Right forelimb (tissue), 1 donor: ENCODE results near the gene PEX7.
"Not testable (repeated sequence)": the region's sequence is repeated elsewhere in the genome, so short reads cannot be mapped to it uniquely, and the experiment has no call there.

Experiments
- DNase-seq: peaks from one replicate; pipeline ENCODE4 v3.0.0-alpha.2; 2018

The PEX7 gene

DNA sequence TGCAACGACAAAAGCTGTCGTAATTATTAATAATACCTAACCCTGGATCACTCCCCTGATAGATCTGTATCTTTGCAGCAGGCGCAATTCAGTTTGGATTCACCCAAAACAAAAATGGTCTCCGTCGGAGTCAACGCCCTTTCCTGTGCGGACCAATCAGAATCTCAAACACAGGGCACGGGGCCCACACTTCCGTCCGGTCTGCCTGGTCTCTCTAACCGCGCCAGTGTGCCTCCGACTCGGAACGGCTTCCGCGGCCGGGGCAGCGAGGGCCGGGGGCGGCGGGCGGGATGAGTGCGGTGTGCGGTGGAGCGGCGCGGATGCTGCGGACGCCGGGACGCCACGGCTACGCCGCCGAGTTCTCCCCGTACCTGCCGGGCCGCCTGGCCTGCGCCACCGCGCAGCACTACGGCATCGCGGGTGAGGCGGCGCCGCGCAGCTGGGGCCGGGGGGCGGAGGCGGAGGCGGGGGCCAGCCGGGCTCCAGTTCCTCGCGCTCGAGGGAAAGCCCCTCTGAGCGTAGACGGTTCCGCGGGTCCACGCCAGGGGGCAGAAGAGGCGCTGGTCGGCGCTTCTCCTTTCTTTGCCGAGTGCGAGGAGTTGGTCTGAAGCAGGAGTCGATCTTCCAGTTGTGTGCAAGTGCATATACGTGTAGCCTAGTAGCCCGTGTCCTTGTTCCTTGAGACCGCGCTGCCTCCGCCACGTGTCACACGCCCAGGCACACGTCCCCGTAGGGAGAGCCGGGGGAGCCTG, at the start of gene PEX7:
PEX7 (plus strand) TSS at position 217 of the 752 bp plus-strand sequence; CDS start at position 291, 74 bp downstream.
- DNase-seq = peak; percentile 96

- no peak for DNase-seq
Measured at GRCh38 chr6:136772685-136773472, 49.5 kb upstream of the PEX7 start.

DNA sequence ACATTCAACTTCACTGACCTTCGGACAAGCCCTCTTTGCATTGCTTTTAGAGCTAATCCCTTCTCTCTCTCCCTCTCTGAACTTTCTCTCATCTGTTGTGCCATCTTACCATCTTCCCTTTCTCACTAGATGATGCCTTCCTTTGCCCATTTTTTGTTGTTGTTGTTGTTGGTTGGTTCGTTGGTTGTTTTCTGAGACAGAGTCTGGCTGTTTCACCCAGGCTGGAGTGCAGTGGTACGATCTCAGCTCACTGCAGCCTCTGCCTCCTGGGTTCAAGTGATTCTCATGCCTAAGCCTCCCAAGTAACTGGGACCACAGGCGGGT, 49.0 kb upstream of the PEX7 start:
- DNase-seq = no peak

DNA sequence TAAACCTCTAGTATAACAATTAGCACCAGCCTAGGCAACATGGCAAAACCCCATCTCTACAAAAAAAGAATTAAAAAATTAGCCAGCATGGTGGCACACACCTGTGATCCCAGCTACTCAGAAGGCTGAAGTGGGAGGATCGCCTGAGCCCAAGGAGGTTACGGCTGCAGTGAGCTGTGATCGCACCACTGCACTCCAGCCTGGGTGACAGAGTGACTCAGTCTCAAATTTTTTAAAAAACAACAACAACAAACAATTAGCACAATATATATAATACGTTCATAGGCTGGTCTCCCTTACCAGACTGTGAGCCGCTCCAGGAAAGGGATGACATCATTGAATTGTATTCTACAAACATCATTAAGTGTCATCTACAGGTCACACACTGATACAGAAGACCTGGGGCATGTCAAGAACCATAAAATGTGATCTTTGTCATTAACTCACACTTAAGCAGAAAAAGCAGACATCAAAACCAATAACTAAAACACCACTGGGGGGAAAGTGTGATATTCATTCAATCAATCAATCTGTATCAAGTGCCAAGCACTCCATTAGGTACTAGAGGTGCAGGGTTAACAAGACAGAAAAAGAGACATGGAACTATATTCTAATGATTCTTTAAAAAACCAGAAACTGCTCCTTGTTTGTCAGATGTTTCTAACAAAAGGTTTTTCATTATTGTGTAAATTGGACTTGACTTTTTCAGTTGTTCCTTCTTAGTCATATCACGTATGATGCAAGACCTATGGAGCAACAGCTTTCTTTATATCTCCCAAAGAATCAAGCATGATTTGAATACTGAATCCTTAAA, 48.0 kb upstream of the PEX7 start:
- DNase-seq = no peak

DNA sequence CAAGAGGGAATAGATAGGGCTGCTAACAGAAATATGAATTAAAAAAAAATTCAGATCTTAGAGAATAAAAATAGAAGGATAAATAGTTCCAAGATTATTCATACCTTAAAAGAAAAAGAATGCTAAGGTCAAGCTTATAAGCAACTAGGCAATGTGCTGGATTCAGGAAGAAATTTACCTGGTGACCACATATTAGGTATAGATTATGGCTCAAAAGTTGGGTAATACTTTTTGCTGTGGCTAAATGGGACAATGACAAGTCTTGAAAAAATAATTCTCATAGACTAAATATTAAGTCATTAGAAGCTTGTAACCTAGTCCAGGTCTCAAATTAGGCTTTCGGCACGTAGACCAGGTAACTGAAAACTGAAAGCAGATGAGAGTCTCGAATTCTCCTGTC, 47.3 kb upstream of the PEX7 start:
- DNase-seq = no peak

- DNase-seq = no peak
Measured at GRCh38 chr6:136775548-136775947, 46.8 kb upstream of the PEX7 start.

GRCh38 chr6:136777651-136778050, 44.7 kb upstream of the PEX7 start:
- DNase-seq = no peak

DNA sequence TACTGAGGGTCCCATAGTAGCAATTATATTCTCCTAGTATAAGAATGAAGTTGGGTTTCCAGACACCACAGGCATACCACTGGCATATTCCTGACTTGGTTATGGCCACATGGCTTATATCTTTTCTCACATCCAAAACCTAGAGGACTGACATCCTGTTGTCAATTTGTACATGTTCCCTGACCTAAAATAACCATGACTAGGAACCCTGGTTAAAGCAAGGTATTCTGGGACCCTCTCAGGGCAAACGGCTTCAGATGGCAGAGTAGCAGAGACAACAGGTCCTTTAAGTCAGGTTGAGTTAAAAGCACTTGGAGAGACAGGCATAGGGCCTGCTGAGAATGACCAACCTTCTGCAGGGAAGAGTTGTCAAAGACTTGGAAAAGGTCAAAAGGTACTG, 42.7 kb upstream of the PEX7 start:
- no peak for DNase-seq

DNA sequence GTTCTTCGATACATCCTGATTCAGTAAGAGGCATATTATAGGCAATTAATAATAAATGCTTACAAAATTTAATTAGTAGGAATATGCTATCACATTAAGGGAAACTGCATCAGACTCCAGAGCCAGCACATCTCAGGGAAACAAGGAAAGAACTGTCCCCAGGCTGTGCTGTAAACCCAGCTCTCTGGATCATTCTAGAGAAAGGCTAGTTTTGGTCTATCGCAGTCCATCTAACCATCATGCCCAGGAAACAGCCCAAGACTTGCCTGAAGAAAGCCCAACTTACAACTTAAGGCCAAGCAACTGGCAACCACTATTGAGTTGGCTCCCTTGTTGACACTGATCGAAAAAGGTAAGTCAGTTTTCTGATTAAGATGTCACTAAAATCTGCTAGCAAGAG, 41.4 kb upstream of the PEX7 start:
- DNase-seq = no peak

DNA sequence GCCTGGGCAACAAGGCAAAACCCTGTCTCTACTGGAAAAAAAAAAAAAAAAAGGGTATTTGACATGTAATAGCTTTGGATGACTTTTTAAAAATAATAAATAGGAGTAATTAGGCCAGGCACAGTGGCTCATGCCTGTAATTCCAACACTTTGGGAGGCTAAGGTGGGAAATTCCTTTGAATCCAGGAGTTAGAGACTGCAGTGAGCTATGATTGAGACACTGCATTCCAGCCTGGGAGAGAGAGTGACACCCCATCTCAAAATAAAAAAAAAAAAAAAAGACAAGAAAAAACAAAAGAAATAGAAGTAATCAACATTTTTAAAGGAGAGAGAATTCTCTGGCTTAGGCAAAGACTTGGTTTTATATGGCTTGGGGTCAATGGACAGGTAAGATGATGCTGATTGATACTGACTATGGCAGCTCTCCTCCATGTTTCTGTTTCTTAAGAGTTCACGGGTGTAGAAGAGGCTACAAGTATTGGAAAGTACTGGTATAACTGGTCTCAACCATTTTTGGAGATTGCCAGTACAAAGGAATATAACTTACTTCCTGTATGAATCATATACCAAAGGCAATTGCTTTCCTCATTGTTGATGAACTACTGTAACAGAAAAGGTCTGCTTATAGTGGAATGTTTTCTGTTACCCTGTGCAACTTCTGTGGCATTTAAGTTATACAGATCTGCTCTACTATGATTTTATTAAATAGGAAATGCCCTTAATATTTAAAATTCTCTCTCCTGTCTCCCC, 40.2 kb upstream of the PEX7 start:
- no peak for DNase-seq

DNA sequence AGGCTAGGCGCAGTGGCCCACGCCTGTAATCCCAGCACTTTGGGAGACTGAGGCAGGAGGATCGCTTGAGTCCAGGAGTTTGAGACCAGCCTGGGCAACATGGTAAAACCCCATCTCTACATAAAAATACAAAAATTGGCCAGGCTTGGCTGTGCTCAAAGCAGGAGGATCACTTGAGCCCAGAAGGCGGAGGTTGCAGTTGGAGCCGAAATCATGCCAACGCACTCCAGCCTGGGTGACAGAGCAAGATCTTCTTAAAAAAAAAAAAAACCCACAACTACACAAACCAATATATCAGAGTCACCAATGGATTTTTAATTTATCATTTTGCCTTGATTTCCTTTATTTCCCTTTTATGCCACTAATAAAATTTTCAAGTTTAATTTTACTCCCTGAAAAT, 39.4 kb upstream of the PEX7 start:
- DNase-seq = no peak

GRCh38 chr6:136783495-136784270, 38.7 kb upstream of the PEX7 start:
- no peak for DNase-seq

GRCh38 chr6:136784271-136784664, 38.1 kb upstream of the PEX7 start:
- no peak for DNase-seq

DNA sequence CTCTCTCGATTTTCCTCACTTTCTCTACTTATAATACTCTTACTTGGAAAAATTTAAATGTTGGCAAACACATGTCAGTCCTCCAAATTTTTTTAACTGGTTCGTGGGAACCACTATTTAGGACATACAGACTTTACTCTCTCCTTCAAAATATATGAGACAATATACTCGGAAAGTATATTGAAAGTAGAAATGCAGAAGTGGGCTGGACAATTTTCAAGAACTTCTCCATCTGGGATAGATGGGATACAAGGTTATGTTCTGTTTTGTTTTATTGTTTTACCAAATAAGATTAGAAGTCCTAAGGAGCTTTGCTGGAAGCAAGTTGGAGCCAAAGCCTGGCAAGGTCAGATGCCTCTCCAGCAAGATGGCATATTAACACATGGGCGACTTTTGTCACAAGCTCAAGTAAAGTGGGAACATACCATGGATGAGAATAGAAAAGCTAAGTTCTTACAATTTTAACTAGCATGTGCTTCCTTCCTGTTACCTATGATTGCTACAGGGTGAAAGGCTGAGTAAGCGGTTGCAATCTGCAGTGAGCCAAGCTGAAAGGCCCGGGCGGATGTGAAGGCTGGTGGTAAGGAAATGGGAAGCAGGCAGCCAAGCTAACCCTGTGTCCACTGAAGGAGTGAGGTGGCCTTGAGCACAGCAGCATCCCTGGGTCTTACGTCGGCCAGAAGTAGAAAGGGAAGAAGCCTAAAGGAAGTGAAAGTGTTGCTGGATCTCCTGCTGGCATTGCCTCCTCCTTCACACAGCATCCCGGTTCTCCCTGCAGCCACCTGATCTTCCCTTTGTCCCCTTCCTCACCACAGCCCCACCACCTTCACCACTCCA, 37.3 kb upstream of the PEX7 start:
- DNase-seq = no peak

DNA sequence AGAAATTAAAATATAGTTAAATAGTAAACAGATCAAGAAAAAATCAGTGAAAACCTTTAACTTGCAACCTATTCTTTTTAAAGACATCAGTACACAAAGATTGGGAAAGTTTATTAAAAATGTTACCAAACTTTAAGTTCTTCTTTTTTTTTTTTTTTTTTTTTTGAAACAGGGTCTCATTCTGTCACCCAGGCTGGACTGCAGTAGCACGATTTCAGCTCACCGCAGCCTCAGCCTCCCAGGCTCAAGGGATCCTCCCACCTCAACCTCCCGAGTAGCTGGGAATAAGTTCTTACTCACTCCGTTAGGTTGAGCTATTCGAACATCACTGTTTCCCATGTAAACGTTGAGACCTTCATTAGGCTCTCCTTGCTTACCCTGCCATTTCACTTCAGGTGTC, 35.7 kb upstream of the PEX7 start:
- no peak for DNase-seq

GRCh38 chr6:136787726-136788068, 34.7 kb upstream of the PEX7 start:
- no peak for DNase-seq

DNA sequence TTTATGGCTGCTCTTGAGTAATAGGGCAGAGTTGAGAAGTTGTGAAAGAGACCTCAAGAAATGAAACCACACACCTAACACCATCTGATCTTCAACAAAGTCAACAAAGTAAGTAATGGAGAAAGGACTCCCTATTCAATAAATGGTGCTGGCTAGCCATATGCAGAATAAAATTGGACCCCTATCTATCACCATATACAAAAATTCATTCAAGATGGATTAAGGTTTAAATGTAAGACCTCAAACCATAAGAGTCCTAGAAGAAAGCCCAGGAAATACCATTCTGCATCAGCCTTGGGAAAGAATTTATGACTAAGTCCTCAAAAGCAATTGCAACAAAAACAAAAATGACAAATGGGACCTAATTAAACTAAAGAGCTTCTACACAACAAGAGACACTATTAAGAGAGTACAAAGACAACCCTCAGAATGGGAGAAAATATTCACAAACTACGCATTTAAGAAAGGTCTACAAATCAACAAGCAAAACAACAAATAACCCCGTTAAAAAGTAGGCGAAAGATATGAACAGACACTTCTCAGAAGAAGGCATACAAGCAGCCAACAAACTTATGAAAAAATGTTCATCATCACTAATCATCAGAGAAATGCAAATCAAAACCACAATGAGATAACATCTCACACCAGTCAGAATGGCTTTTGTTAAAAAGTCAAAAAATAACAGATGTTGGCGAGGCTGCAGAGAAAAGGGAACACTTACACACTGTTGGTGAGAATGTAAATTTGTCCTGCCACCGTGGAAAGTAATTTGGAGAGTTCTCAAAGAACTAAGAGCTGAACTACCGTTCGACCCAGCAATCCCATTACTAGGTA, 34.1 kb upstream of the PEX7 start:
- DNase-seq = no peak

GRCh38 chr6:136789440-136789839, 33.0 kb upstream of the PEX7 start:
- DNase-seq = not testable (repeated sequence)

DNA sequence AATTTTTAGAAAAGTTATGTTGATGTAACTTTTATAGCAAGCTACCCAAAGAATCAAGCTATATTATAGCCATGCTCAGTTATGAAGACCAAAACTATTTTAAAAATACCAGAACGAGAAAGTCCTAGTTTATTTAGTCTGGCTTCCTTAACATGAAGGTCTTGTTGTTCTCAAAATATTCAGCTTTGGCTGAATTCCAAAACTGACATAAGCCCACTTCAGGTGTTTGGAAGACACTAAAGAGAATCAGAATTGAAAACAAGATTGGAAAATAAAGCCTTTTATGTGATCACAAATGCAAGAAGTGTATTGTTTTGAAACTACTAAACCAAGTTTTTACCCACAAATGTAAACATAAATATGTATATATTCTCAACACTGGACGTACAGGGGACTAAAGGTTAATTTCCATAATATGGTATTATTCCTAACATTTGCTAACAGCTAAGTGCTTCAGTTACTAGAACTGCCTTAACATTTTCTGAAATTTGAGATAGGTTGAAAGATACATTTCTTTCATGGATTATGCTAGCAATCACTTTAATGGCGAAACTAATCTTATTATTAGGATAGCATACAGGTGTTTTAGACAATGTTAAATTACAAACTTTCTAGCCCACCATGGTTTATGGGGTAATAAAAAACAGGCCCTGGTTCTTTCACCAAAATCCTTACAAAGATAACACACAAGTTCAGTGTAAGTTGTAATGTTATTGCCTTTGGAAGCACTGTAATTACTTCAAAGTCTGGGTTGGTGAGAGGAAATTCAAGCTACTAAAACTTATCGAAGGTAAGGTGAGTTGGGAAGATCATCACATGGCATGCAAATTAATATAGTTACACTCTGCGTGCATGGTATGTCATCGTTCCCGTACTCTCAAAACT, 31.7 kb upstream of the PEX7 start:
- DNase-seq = no peak
